DND-41 (cell line): ENCODE results near the gene CHRNA1.

Experiments used
- ATAC-seq: fragments of 200-7000 bp; cut with Tn5 transposase; 3 replicates; pipeline ENCODE4 v1.9.1; 2021; ENCODE audit warnings: low read depth; ENCODE audit not compliant: insufficient read depth
- DNase-seq: peaks from one replicate; pipeline ENCODE4 v3.0.0-alpha.2; 2020
- H2AFZ ChIP-seq: 2 replicates; pipeline ENCODE4 v1.6.0; 2012; ENCODE audit warnings: low read depth, low read length
- H3K27ac ChIP-seq: 2 replicates; pipeline ENCODE4 v1.5.1; 2012; ENCODE audit warnings: low read length, inconsistent platforms
- H3K27me3 ChIP-seq: fragments of 200-600 bp; sonication (generic); 2 replicates; pipeline ENCODE4 v1.6.0; 2012; ENCODE audit warnings: low read length, mild to moderate bottlenecking, inconsistent platforms; ENCODE audit not compliant: insufficient read depth, poor library complexity
- H3K36me3 ChIP-seq: 2 replicates; pipeline ENCODE4 v1.5.1; 2012; ENCODE audit warnings: low read length, inconsistent platforms; ENCODE audit not compliant: insufficient read depth
- H3K4me1 ChIP-seq: 2 replicates; pipeline ENCODE4 v1.5.1; 2012; ENCODE audit warnings: mild to moderate bottlenecking, low read length; ENCODE audit not compliant: insufficient read depth
- H3K4me2 ChIP-seq: 2 replicates; pipeline ENCODE4 v1.6.0; 2012; ENCODE audit warnings: mild to moderate bottlenecking, moderate library complexity, low read length, inconsistent platforms; ENCODE audit not compliant: insufficient read depth
- H3K4me3 ChIP-seq, 2 experiments: fragments of 200-600 bp in 1 of 2; shearing (Covaris generic) in 1 of 2; 2 replicates each; pipeline ENCODE4 v1.5.1; 2012 to 2016; ENCODE audit warnings: inconsistent platforms in 2 of 2, low read length in 2 of 2, mild to moderate bottlenecking in 2 of 2, low read depth in 1 of 2, moderate library complexity in 1 of 2
- H3K79me2 ChIP-seq: 2 replicates; pipeline ENCODE4 v1.6.0; 2012; ENCODE audit warnings: low read length, inconsistent platforms; ENCODE audit not compliant: insufficient read depth
- H3K9ac ChIP-seq: 2 replicates; pipeline ENCODE4 v1.6.0; 2012; ENCODE audit warnings: low read depth, mild to moderate bottlenecking, inconsistent platforms, low read length, moderate library complexity
- H3K9me3 ChIP-seq: 2 replicates; pipeline ENCODE4 v1.5.1; 2012; ENCODE audit warnings: low read length, moderate library complexity, mild to moderate bottlenecking, inconsistent platforms; ENCODE audit not compliant: insufficient read depth, severe bottlenecking
- H4K20me1 ChIP-seq: 2 replicates; pipeline ENCODE4 v1.6.0; 2012; ENCODE audit warnings: low read length; ENCODE audit not compliant: insufficient read depth
- EZH2 ChIP-seq: IDR thresholded peaks from 3 replicates; pipeline ENCODE4 v1.6.1; 2012; ENCODE audit warnings: borderline replicate concordance, low read depth, mild to moderate bottlenecking, moderate library complexity, low read length, inconsistent platforms; ENCODE audit not compliant: severe bottlenecking
- TF ChIP-seq, protein P1 (sequence below): IDR thresholded peaks from 2 replicates; pipeline ENCODE4 v1.5.1; 2012; ENCODE audit warnings: borderline replicate concordance, low read length, moderate library complexity, mild to moderate bottlenecking; ENCODE audit not compliant: poor library complexity, severe bottlenecking; ENCODE audit errors: extremely low read depth

Gene CHRNA1

DNA sequence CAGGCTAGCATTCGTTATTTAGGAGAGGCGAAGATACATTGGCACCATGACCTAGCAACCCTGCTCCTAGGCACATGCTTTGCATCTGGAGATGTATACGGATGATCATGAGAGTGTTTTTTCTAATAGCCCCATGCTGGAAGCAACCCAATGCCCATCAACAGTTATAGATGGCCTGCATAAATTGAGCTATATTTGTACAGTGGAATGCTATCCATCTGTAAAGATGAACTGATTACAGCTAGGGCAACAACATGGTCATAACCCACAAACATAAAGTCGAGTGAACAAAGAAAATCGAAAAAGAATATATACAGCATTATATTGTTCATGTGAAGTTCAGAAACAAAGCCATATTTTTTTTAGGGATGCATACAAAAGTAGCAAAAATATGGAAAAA is 20.6 kb upstream of the CHRNA1 start:
- Histone ChIP-seq H3K4me3 (no peak overlapping the region), H3K36me3 (no peaks in the 10 kb centered on the region), H3K9me3 (no peaks in the 10 kb centered on the region), H3K79me2 (no peaks in the 10 kb centered on the region), H3K9ac (no peak overlapping the region), H4K20me1 (no peaks in the 10 kb centered on the region), H3K27me3 (peaks cover 4% of the 10 kb centered on the region), H3K27ac (no peak overlapping the region), H2AFZ (no peak overlapping the region), H3K4me2 (no peak overlapping the region), H3K4me1 (no peaks in the 10 kb centered on the region)
- no peak for TF ChIP-seq EZH2
- TF ChIP-seq, protein P1, sequence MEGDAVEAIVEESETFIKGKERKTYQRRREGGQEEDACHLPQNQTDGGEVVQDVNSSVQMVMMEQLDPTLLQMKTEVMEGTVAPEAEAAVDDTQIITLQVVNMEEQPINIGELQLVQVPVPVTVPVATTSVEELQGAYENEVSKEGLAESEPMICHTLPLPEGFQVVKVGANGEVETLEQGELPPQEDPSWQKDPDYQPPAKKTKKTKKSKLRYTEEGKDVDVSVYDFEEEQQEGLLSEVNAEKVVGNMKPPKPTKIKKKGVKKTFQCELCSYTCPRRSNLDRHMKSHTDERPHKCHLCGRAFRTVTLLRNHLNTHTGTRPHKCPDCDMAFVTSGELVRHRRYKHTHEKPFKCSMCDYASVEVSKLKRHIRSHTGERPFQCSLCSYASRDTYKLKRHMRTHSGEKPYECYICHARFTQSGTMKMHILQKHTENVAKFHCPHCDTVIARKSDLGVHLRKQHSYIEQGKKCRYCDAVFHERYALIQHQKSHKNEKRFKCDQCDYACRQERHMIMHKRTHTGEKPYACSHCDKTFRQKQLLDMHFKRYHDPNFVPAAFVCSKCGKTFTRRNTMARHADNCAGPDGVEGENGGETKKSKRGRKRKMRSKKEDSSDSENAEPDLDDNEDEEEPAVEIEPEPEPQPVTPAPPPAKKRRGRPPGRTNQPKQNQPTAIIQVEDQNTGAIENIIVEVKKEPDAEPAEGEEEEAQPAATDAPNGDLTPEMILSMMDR = no peak
- DNase-seq = no peak
- ATAC-seq = no peak

DNA sequence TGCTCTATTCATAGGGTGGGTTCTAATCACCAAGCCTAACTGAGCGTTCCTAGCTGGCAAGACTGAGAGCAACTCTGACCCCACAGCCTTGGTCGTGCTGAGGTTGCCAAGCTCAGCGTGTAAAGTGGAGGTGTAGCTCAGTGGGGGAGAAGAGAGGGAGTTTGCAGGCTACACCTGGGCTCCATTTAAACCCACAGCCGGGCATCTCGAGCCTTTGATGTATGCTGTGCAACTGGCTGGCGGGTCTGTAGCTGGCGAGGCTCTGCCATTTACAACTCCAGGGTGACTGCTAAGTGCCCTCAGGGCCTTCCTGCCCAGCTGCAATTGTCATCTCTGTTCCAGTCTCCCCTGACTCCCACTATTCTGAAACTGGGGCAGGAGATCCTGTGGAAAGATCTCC is 20.0 kb upstream of the CHRNA1 start:
- no peaks in the 10 kb centered on the region for H3K79me2 ChIP-seq
- H3K36me3 ChIP-seq = no peaks in the 10 kb centered on the region
- no peaks in the 10 kb centered on the region for H4K20me1 ChIP-seq
- ATAC-seq (peak; percentile 33; the same call in 1 of the 3 replicates), DNase-seq (no peak)
- H3K27me3 ChIP-seq = peaks cover 4% of the 10 kb centered on the region
- TF ChIP-seq EZH2 = no peak
- TF ChIP-seq, protein P1 = no peak
- H3K9ac ChIP-seq = no peak overlapping the region
- H2AFZ ChIP-seq = no peak overlapping the region
- H3K4me2 ChIP-seq = no peak overlapping the region
- H3K9me3 ChIP-seq = no peaks in the 10 kb centered on the region
- no peak overlapping the region for H3K27ac ChIP-seq
- H3K4me3 ChIP-seq = no peak overlapping the region
- H3K4me1 ChIP-seq = peaks cover 1% of the 10 kb centered on the region

DNA sequence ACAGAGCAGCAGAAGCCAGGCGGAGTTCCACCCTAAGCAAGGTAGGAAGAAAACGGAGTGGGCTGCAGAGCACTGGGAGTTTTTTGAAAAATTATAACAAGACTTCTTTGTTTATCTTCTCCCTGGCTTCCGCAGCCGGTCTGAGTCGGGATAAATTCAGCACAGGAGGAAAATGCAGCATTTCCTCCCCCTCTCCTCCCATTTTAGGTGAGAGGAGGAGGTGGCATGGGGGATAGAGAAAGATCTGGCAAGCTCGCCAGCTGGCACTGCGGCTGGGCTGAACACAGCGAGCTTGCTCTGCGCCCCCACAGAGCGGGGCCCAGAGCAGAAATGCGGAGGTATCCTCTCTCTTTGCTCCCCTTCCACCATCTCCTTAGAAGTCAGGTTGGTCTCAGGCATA is 17.7 kb upstream of the CHRNA1 start:
- ATAC-seq (no peak), DNase-seq (no peak)
- H3K4me2 ChIP-seq = no peak overlapping the region
- no peak for TF ChIP-seq EZH2
- TF ChIP-seq, protein P1 = no peak
- peaks cover 4% of the 10 kb centered on the region for H3K27me3 ChIP-seq
- no peaks in the 10 kb centered on the region for H4K20me1 ChIP-seq
- H3K9ac ChIP-seq = no peak overlapping the region
- H3K36me3 ChIP-seq = no peaks in the 10 kb centered on the region
- H3K4me3 ChIP-seq = no peak overlapping the region
- H3K79me2 ChIP-seq = no peaks in the 10 kb centered on the region
- no peak overlapping the region for H2AFZ ChIP-seq
- no peaks in the 10 kb centered on the region for H3K9me3 ChIP-seq
- H3K4me1 ChIP-seq = peaks cover 21% of the 10 kb centered on the region
- no peak overlapping the region for H3K27ac ChIP-seq

DNA sequence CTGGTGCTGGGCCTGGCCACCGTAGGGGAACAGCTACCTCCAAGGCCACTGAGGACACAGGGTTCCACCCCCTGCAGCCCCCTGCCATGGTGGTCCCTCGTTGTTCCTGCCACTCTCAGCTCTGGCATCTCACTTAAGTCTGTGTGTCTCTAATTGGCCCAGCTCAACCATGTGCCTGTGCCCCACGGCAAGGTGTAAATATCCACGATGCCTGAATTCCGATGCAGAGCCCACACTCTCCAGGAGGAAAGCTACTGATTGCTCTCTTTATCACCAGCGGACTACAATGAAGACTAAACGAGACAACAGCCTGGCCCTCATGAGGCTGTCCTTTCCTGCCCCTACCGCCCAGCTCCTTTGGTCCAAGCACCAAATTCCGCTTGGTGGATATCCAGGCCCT is 17.0 kb upstream of the CHRNA1 start:
- H4K20me1 ChIP-seq = no peaks in the 10 kb centered on the region

More for the DNA sequence above, 17.0 kb upstream of the CHRNA1 start:
- DNase-seq = no peak
- TF ChIP-seq EZH2 = no peak
- TF ChIP-seq, protein P1 = no peak
- H3K4me1 ChIP-seq = peaks cover 21% of the 10 kb centered on the region
- H3K27me3 ChIP-seq = peaks cover 4% of the 10 kb centered on the region
- no peaks in the 10 kb centered on the region for H3K9me3 ChIP-seq
- no peak for ATAC-seq
- no peak overlapping the region for H3K4me3 ChIP-seq
- no peak overlapping the region for H3K9ac ChIP-seq
- H3K36me3 ChIP-seq = no peaks in the 10 kb centered on the region
- H3K4me2 ChIP-seq = no peak overlapping the region
- no peak overlapping the region for H2AFZ ChIP-seq
- no peak overlapping the region for H3K27ac ChIP-seq
- no peaks in the 10 kb centered on the region for H3K79me2 ChIP-seq
